Activated CD4-positive, alpha-beta T cell treated with anti-CD3 and anti-CD28 coated beads, Interleukin-2, amount 50 U/mL, for 1 hour (primary cell): ENCODE data around the gene IZUMO1.
"Not testable (repeated sequence)": the region's sequence is repeated elsewhere in the genome, so short reads cannot be mapped to it uniquely, and the experiment has no call there.

Experiments
- DNase-seq: peaks from one replicate; pipeline ENCODE4 v3.0.0-alpha.2; 2020

The IZUMO1 gene

DNA sequence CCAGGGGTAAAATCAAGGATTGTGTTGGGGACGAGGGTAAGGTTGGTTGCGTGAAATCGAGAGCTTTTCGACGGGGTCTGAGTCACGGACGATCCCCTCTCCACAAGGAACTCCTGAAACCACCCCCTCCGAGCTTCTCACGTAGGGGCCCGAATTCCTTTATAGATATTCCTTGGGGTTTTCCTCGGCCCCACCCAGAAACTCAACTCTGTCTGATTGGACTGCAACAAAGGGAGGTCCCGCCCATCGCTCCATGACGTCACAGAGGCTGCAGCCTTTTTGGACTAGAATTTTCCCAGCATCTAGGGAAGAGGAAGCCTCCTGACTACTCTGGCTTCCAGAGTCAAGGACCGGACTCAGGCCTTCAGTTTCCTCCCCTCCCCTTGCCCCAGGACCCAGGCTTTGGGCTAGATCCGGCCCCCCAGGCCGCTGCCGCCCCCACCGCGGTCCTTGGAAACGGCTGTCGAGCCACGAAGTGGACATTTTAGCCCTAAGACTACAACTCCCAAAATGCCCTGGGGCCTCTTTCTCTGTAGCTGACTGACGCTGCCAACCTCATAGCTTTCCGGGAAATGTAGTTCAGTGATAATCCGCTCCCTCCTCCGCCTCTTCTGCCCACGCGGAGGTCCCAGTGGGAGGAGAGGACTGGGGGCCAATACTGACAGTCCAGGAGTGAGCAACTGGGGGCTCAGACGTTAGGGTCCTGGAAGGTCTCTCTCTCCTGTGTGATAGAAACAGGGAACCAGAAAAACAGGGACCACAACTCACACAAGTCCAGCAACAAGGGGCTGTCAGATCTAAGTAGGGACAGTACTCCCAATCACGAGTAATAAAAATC is at the start of gene IZUMO1:
IZUMO1 (minus strand) TSS at position 172 of the 838 bp plus-strand sequence. CDS start 1,050 bp downstream, outside the sequence.
- peak; percentile 33 for DNase-seq

DNA sequence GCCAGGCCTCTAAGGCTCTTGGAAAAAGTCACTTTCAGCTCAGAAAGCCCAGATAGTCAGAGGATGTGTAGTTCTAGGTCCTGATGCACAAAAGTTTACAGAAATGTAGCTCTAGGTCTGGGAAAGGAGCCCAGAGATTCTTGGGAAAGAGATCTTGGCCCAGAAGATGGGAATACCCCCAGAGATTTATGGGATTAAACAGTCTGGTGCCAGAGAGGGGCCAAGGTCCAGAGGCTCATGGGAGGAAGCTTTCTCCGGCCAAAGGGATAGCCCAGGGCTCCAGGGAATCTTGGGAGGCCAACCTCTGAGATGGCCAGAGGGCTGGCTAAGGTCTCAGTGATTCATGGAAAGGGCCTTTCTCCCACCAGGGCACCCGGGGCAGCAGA is 49.0 kb upstream of the IZUMO1 start:
- no peak for DNase-seq

DNA sequence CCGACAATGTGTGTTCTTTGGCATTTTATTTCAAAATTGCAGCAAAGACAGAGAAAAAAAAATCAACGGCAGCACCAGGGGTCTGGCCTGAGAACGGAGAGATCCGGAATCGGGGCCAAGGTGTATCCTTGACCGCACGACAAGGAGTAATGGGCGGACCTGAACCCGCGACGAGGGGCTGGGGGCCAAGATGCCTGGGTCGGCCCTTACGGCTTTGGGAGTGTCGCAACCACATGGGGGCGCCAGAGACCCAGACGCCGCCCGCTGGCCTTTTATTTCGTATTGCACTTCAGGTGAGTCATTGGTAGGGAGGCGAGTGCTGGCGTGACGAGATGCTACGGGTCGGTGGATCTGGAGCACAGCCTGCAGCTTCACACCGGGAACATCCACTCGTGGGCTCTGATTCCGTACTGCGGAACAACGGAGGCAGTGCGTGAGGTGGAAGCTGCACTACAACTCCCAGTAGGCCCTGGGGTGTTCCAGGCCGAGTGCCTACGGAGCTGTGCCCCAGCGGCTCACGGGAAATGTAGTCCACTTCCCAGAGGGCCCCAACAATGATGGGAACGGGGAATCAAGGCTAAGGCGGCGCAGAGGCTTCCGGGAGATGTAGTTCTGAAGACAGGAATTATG is 48.5 kb upstream of the IZUMO1 start:
- DNase-seq, result peak; percentile 79

DNA sequence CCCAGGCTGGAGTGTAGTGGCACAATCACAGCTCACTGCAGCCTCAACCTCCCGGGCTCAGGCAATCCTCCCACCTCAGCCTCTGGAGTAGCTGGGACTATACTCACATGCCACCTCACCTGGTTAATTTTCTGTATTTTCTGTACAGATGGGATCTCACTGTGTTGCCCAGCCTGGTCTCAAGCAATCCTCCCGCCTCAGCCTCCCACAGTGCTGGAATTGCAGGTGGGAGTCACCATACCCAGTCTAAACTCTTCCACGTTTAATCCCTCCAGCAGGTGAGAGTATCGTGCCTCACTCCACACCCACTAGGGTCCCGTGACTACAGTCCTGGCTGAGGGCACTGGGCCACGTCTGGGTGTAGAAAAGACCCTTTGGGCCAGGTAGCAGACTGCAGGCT is 47.6 kb upstream of the IZUMO1 start:
- DNase-seq, result no peak

DNA sequence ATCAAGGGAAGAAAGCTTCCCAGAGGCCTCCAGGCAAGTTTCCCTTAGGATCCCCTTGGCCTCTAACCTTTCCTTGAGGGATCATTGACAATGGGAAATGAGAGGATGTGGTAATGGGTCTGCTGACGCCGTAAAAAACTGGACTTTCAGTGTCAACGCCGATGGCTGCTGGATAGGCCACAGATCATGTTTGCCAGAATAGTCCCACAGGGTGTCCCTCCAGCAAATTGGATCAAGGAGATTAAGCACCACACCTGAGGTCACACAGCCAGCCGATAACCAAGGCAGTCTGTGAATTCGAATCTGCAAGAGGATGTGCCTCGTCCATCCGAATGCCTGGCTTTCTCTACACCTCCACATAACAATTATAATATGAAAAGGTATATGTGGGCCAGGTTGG is 46.6 kb upstream of the IZUMO1 start:
- no peak for DNase-seq

DNA sequence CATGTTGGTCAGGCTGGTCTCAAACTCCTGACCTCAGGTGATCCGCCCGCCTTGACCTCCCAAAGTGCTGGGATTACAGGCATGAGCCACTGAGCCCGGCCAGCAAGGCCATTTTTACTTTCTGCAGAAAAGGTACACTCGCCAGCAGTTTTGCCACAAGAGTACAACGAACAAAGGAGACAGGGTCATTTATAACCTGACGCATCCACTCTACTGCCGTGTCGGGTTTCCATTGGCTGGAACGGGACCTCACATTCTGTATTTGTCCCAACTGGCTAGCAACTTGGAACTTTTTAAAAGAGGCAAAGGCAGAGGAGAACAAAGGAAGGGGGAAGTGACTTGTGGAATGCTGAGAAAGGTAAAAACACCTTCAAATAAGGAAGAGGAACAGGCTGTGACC is 40.6 kb upstream of the IZUMO1 start:
- DNase-seq, result not testable (repeated sequence)

DNA sequence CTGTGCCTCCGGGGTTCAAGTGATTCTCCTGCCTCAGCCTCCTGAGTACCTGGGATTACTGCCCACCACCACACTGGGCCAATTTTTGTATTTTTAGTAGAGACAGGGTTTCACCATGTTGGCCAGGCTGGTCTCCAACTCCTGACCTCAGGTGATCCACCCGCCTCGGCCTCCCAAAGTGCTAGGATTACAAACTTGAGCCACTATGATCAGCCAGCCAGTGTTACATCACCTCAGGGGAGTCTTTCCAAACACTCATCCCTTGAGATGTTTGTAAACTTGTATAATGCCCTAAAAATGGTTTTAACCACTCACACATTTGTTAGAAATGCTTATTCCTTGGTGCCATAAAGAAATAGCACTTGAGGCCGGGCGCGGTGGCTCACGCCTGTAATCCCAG is 39.7 kb upstream of the IZUMO1 start:
- not testable (repeated sequence) for DNase-seq

DNA sequence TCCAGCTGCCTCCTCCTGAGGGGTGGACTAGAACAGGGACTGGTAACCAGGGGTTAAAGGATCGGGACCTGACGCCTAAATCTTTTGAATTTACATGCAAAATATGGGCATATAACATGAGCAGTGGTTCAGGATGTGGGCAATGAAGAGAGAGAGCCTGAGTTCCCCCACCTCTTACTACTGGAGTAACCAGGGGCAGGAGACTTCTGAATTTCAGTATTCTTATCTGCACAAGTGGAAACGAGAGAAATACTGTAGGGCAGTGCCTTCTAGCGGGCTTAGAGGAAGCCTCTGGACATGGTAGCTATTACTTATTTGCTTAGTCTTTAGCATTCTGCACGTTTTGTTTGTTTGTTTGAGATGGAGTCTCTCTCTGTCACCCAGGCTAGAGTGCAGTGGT is 37.8 kb upstream of the IZUMO1 start:
- no peak for DNase-seq

DNA sequence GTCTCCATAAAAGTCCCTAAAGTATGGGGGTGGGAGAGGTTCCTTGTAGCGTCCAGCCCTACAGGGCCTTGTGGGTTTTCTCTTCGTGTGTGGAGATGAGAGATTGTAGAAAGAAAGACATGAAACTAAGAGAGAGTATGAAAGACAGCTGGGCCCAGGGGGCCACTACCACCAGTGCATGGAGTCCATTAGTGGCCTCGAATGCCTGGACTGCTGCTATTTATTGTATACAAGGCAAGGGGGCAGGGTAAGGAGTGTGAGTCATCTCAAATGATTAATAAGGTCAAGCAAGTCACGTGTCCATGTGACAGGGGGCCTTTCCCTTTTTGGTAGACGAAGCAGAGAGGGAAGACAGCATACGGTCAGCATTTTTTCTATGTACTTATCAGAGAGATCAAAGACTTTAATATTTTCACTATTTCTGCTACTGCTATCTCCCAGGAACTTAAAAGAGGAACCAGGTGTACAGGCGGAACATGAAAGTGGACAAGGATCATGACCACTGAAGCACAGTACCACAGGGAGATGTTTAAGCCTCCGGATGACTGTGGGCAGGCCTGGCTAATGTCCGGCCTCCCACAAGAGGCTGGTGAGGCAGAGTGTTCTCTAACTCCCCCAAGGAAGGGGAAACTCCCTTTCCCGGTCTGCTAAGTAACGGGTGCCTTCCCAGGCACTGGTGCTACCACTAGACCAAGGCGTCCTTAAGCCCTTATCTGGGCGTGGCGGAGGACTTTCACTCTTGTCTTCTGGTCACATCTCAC is 34.1 kb upstream of the IZUMO1 start:
- no peak for DNase-seq

DNA sequence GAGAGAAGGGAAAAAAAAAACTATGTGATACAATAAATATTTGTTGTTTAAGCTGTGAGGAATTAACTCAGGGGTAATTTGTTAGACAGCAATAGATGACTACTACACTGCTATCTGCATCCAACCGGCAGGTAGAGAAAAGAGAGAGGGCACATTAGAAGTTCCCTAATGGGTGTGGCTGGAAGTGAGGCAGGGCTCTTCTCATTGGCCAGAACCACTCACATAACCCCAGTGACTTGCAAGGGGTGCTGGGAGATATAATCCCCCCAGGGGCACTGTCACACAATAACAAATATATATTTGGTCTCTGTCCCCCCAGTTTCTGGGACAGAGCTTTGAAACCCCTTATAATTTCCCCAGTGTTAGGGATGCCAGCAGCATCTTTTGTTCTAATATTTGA is 32.9 kb upstream of the IZUMO1 start:
- no peak for DNase-seq

DNA sequence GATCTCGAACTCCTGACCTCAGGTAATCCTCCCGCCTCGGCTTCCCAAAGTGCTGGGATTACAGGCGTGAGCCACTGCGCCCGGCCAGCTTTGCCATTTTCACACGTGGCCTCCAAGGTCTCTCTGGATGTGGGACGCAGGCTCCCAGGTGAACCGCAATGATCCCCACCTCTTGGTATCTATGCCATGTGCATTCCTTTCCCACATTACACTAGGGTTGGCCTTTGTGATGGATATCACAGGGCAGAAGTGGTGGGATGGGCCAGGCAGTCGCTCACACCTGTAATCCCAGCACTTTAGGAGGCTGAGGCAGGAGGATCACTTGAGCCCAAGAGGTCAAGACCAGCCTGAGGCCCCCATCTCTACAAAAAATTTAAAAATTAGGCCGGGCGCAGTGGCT is 31.0 kb upstream of the IZUMO1 start:
- no peak for DNase-seq

DNA sequence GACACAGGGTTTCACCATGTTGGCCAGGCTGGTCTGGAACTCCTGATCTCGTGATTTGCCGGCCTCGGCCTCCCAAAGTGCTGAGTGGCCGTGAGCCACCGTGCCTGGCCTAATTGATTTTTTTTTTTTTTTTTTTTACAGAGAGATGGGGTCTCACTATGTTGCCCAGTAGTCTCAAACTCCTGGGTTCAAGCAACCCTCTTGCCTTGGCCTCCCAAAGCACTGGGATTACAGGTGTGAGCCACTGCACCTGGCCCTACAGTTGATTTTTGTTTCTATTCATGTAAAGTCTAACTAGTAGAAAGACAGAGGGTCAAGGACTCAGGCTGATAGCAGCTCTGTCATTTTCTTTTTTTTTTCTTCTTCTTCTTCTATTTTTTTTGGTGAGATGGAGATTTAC is 30.4 kb upstream of the IZUMO1 start:
- DNase-seq, result no peak

DNA sequence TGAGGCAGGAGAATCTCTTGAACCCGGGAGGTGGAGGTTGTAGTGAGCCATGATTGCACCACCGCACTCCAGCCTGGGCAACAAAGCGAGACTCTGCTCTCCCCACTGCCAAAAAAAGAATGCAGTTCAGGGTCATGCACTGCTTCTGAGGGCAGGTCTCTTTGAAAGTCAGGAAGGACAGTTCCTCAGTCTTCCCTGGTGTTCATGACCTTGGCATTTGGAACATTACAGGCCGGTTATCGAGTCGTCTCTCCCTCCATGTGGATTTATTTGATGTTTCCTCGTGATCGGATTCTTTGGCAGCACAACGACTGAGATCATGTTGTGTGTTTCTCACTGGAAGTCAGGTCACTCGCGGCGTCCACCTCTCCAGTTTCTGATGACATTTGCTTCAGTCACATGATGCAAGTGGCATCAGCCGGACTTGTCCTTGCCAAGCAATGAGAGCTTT is 25.8 kb upstream of the IZUMO1 start:
- no peak for DNase-seq

DNA sequence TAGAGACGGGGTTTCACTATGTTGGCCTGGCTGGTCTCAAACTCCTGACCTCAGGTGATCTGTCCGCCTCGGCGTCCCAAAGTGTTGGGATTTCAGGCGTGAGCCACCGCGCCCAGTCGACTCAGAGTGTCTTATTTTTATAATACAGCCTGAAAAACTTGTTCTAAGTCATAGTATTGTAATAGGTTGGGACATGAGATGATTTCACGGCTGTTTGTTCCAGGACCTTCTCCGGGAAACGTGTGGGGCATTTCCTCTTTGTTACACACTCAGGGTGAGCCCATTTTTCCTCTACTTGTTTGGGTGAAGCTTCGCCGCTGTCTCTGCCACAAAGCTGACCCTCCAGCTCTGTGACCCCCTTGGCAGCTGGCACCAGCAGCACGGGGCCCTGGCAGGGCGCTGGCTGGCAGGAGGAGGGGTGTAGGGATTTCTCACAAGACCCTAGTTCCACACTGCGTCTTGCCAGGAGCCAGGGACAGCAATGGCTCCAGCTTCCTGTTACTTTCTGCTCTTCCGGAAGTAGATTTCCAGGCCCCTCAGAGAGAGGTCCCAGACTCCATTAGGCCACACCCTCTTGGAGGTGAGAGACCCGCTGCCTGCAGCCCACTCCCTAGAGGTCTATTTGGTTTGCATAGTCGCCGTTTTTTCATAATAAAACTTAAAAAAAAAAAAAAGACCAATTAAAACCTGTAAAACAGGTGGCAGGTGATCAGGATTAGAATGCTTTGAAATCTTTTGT is 24.2 kb upstream of the IZUMO1 start:
- DNase-seq, result no peak

DNA sequence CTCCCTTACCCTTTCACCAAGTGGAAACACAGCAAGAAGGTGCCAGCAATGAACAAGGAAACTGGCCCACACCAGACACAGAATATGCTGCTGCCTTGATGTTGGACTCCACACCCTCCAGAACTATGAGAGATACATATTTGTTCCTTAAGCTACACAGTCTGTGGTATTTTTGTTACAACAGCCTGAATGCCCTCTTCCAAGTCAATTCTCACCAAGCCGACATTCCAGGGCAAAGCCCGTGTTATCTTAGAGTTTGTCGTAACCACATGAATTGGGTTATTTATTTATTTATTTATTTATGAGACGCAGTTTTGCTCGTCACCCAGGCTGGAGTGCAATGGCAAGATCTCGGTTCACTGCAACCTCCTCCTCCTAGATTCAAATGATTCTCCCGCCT is 23.6 kb upstream of the IZUMO1 start:
- no peak for DNase-seq

DNA sequence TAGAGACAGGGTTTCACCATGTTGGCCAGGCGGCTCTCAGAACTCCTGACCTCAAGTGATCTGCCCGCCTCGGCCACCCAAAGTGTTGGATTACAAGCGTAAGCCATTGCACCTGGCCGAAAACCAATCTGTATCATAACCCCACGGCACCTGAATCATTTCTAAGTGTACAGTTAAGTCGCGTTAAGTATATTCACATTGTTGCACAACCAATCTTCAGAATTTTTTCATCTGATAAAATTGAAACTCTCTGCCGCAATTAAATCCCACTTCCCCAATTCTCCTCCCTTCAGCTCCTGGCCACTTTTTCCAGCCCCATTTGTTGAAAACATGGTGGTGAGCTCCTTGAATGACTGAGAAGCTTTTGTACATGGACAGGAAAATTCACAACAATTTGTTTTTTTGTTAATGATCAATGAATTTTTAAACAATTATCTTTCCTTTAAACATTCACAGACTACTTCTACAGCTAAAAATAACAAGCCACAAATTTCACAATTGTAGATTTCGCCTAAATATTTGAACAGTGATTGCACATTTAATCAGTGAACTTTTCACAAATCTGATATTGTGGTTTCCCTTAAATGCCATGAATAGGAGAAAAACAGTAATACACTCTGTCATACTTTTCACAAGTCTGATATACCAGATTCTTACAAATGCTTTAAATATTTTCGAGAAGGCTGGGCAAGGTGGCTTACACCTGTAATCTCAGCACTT is 22.4 kb upstream of the IZUMO1 start:
- no peak for DNase-seq

DNA sequence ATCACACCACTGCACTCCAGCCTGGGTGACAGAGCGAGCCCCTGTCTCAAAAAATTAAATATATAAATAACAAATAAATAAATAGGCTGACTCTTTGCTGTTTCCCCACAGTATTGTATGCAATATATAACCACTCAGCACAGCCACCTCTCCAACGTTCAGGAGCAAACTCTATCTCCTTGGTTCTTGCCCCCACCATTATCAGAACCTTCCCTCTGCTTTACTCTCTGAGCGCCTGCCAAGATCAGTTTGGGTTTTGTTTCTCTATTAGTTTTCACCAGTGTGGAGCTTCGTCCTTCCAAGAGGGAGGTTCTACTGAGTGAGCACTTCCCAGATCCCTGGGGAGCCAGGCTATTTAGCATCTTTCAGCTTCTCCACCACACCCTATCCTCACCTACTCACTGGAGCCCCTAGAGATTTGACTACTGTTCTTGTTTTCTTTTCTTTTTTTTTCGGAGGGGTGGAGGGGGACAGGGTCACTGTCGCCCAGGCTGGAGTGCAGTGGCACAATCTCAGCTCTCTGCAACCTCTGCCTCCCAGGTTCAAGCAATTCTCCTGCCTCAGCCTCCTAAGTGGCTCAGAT is 21.6 kb upstream of the IZUMO1 start:
- DNase-seq, result not testable (repeated sequence)

DNA sequence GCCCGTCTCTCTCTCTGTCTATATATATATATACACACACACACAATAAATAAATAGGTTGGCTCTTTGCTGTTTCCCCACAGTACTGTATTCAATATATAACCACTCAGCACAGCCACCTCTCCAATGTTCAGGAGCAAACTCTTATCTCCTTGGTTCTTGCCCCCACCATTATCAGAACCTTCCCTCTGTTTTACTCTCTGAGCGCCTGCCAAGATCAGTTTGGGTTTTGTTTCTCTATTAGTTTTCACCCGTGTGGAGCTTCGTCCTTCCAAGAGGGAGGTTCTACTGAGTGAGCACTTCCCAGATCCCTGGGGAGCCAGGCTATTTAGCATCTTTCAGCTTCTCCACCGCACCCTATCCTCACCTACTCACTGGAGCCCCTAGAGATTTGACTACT is 19.1 kb upstream of the IZUMO1 start:
- DNase-seq, result not testable (repeated sequence)

DNA sequence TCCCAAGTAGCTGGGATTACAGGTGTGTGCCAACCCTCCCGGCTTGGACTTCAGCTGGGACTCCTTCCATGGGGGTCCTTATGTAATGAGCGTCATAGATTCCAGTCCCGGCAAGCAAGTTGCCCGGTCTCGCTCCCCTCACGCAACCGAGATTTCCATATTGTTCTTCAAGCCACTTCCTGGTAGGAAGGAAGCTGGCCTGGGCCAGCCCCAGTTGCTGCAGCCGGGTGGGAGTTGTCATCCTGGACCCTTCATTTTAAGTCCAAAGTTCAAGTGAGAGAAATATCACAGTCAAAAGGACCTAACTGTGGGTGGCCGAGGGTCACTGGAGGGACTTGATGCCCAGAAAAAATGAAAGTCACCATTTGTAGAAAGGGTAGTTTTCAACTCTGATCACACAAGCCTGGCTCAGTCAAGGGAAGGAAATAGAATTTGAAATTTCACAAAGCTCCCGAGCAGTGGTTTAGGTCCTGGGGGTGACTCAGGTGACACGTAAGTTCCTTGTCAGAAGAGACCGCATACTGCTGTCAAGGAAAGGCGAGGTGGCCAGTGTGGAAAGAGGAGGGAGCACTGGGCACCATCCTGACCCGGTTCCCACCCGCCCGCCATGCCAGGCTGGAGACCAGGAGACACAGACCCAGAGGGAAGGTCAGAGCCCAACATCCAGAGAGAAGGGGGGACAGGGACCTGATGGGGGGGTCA is 13.9 kb upstream of the IZUMO1 start:
- no peak for DNase-seq

DNA sequence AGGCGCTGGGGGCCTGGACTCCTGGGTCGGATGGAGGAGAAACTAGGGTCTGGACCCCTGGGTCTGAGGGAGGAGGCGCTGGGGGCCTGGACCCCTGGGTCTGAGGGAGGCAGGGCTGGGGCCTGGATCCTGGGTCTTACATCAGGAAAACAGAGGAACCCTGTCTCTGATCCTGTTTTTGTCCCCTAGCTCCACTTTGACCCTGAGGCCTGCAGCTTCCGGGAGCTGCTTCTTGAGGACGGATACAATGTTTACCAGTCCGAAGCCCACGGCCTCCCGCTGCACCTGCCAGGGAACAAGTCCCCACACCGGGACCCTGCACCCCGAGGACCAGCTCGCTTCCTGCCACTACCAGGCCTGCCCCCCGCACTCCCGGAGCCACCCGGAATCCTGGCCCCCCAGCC is 11.0 kb upstream of the IZUMO1 start:
- DNase-seq, result no peak

DNA sequence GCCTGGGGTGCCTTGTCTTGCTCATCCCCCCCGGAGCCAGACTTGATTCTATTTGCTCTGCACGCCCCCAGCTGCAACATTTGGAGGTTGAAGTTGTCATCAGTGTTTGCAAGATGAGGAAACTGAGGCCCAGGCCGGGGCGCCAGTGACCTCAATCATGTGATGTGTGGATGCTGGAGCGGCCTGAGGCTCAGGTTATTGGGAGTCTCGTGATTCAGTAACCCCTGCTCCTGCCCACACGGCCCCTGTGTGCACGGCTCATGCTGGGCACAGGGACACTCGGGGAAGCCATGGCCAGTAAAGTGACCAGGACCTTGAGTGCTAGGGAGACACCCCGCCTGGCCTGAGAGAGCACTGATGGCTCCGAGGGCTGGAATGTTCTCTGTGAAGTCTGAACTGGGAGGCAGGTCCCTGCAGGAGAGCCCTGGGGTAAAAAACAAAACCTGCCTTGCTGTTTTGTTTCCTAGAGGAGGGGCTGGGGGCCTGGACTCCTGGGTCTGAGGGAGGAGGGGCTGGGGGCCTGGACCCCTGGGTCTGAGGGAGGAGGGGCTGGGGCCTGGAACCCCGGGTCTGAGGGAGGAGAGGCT is 10.5 kb upstream of the IZUMO1 start:
- no peak for DNase-seq
